ENCODE measurements around the gene SNTB2.
"Not testable (repeated sequence)": the region's sequence is repeated elsewhere in the genome, so short reads cannot be mapped to it uniquely, and the experiment has no call there.

DNA sequence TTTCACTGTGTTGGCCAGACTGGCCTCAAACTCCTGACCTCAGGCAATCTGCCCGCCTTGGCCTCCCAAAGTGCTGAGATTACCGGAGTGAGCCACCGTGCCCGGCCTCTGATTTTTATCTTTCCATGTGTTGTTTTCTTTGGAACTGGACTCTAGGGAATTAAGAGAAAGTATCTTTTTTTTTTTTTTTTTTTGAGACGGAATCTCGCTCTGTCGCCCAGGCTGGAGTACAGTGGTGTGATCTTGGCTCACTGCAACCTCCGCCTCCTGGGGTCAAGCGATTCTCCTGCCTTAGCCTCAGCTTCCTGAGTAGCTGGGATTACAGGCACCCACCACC is 72.4 kb downstream of the SNTB2 start:
- not testable (repeated sequence) for TF ChIP-seq POLR2AphosphoS5 (IDR thresholded peaks at IDR 0.05; ENCODE audit: borderline replicate concordance, low read depth, low read length); EZH2 (IDR thresholded peaks at IDR 0.05); FOXP2 (optimal IDR thresholded peaks at IDR 0.05; ENCODE audit: control extremely low read depth, extremely low read length, insufficient read depth)
